Measurements from ENCODE around the gene MEA1. TPM values are rescaled to one million over a fixed set of nuclear protein-coding genes. Genes with fewer than 3 reads are reported as not detected.

Gene MEA1
- total and polyA plus RNA-seq, 4 donors = 10.7 to 50.3 (median 30.6) TPM

GRCh38 chr6:42973926-42974325 lies 39.8 kb downstream of the MEA1 start:
- peaks cover 0 to 10% (median 2%) of the 10 kb centered on the region in 4 donors for H3K36me3 ChIP-seq (ENCODE audit: control insufficient read depth in 4 of 4, insufficient read depth in 3 of 4, low read depth in 1 of 4, low read length in 3 of 4)
- no peak for DNase-seq (ENCODE audit: low spot score)
- WGBS = 93% methylated on average over 3 of the region's 3 CpGs
- no peaks in the 10 kb centered on the region for H3K9me3 ChIP-seq (ENCODE audit: control insufficient read depth in 4 of 4, low read length in 3 of 4)
- H3K27me3 ChIP-seq (ENCODE audit: control insufficient read depth in 4 of 4, insufficient read depth in 4 of 4, low read length in 3 of 4) = no peaks in the 10 kb centered on the region
- TF ChIP-seq NR2F2 (IDR thresholded peaks at IDR 0.05) = no peak
- TF ChIP-seq SP1 (IDR thresholded peaks at IDR 0.05) = no peak
- TF ChIP-seq YY1 (IDR thresholded peaks at IDR 0.05) = no peak
- TF ChIP-seq HNF4A (conservative IDR thresholded peaks at IDR 0.05) = no peak
- no peak for TF ChIP-seq RXRA (IDR thresholded peaks at IDR 0.05)
- no peak for TF ChIP-seq TAF1 (conservative IDR thresholded peaks at IDR 0.05)
- TF ChIP-seq, protein P1, sequence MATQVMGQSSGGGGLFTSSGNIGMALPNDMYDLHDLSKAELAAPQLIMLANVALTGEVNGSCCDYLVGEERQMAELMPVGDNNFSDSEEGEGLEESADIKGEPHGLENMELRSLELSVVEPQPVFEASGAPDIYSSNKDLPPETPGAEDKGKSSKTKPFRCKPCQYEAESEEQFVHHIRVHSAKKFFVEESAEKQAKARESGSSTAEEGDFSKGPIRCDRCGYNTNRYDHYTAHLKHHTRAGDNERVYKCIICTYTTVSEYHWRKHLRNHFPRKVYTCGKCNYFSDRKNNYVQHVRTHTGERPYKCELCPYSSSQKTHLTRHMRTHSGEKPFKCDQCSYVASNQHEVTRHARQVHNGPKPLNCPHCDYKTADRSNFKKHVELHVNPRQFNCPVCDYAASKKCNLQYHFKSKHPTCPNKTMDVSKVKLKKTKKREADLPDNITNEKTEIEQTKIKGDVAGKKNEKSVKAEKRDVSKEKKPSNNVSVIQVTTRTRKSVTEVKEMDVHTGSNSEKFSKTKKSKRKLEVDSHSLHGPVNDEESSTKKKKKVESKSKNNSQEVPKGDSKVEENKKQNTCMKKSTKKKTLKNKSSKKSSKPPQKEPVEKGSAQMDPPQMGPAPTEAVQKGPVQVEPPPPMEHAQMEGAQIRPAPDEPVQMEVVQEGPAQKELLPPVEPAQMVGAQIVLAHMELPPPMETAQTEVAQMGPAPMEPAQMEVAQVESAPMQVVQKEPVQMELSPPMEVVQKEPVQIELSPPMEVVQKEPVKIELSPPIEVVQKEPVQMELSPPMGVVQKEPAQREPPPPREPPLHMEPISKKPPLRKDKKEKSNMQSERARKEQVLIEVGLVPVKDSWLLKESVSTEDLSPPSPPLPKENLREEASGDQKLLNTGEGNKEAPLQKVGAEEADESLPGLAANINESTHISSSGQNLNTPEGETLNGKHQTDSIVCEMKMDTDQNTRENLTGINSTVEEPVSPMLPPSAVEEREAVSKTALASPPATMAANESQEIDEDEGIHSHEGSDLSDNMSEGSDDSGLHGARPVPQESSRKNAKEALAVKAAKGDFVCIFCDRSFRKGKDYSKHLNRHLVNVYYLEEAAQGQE (IDR thresholded peaks at IDR 0.05) = no peak
- TF ChIP-seq RAD21 (IDR thresholded peaks at IDR 0.05) = no peak
- no peak for TF ChIP-seq FOXA2 (IDR thresholded peaks at IDR 0.05)
- TF ChIP-seq JUND (IDR thresholded peaks at IDR 0.05) = no peak
- TF ChIP-seq GABPA (IDR thresholded peaks at IDR 0.05 in 1 of 2, conservative IDR thresholded peaks at IDR 0.05 in 1 of 2) = no peak
- no peak for TF ChIP-seq MAX (IDR thresholded peaks at IDR 0.05)
- no peak for TF ChIP-seq CTCF (IDR thresholded peaks at IDR 0.05; ENCODE audit: low read depth, low read length, missing input control)
- H3K4me3 ChIP-seq (ENCODE audit: low read depth in 1 of 3, low read length in 3 of 3) = no peak overlapping the region
- peaks cover 5 to 22% (median 12%) of the 10 kb centered on the region in 4 donors for H3K4me1 ChIP-seq (ENCODE audit: control insufficient read depth in 4 of 4, insufficient read depth in 4 of 4, low read length in 3 of 4)
- no peak overlapping the region for H3K9ac ChIP-seq (ENCODE audit: low read depth in 1 of 2, low read length in 2 of 2)
- H3K27ac ChIP-seq (ENCODE audit: low read depth in 1 of 2, low read length in 2 of 2) = no peak overlapping the region

GRCh38 chr6:42971746-42972327 lies 41.9 kb downstream of the MEA1 start:
- Histone ChIP-seq H3K4me1 (ENCODE audit: control insufficient read depth in 4 of 4, insufficient read depth in 4 of 4, low read length in 3 of 4) (peaks cover 0 to 9% (median 1%) of the 10 kb centered on the region in 4 donors), H3K9ac (ENCODE audit: low read depth in 1 of 2, low read length in 2 of 2) (no peak overlapping the region), H3K9me3 (ENCODE audit: control insufficient read depth in 4 of 4, low read length in 3 of 4) (no peaks in the 10 kb centered on the region), H3K27ac (ENCODE audit: low read depth in 1 of 2, low read length in 2 of 2) (no peak overlapping the region), H3K4me3 (ENCODE audit: low read depth in 1 of 3, low read length in 3 of 3) (no peak overlapping the region), H3K27me3 (ENCODE audit: control insufficient read depth in 4 of 4, insufficient read depth in 4 of 4, low read length in 3 of 4) (no peaks in the 10 kb centered on the region), H3K36me3 (ENCODE audit: control insufficient read depth in 4 of 4, insufficient read depth in 3 of 4, low read depth in 1 of 4, low read length in 3 of 4) (peaks cover 3 to 11% (median 6%) of the 10 kb centered on the region in 4 donors)
- DNase-seq (ENCODE audit: low spot score) = no peak
- WGBS = 94% methylated on average over 3 of the region's 3 CpGs
- TF ChIP-seq, protein P1 (IDR thresholded peaks at IDR 0.05) = no peak
- TF ChIP-seq TAF1 (conservative IDR thresholded peaks at IDR 0.05) (no peak), FOXA1 (IDR thresholded peaks at IDR 0.05) (no peak), NR2F2 (IDR thresholded peaks at IDR 0.05) (no peak), MAX (IDR thresholded peaks at IDR 0.05) (no peak), GABPA (IDR thresholded peaks at IDR 0.05 in 1 of 2, conservative IDR thresholded peaks at IDR 0.05 in 1 of 2) (no peak), ZBTB33 (IDR thresholded peaks at IDR 0.05) (no peak), CTCF (IDR thresholded peaks at IDR 0.05; ENCODE audit: low read depth, low read length, missing input control) (no peak), RXRA (IDR thresholded peaks at IDR 0.05) (no peak), YY1 (IDR thresholded peaks at IDR 0.05) (no peak)
- TF ChIP-seq, protein P2, sequence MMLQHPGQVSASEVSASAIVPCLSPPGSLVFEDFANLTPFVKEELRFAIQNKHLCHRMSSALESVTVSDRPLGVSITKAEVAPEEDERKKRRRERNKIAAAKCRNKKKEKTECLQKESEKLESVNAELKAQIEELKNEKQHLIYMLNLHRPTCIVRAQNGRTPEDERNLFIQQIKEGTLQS (IDR thresholded peaks at IDR 0.05) = no peak
